Measurements from ENCODE around the gene CASP7.
A peak's percentile ranks its signal among the peaks of the same experiment; 100 is the strongest.

The CASP7 gene

DNA sequence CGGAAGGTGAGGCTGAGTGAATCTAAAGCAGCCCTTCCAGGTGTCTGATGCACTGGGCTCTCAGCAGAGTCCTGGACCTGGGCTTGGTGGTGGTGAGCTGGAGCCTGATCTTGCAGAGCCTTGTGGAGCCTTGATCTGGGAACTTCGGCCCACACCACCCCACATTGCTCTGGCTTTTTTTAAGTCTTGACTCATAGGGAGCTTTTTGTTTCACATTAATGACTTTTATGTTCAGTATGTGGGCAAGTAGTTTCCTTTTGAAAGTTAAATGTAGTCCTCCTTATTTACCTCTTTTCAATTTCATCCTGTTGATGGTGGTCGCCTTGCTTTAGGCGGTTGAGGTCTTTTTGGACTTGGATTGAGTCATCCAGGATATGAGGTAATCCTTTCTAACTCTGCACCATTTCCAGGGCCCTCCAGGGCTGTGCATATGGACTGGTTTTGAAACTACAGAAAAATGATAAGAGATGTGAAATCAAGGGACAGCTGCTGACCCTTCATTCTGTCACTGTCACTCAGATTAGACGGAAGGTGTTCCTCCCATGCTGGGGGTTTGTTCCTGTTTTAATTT lies 12.9 kb upstream of the CASP7 start:
- no peak for FAIRE-seq

DNA sequence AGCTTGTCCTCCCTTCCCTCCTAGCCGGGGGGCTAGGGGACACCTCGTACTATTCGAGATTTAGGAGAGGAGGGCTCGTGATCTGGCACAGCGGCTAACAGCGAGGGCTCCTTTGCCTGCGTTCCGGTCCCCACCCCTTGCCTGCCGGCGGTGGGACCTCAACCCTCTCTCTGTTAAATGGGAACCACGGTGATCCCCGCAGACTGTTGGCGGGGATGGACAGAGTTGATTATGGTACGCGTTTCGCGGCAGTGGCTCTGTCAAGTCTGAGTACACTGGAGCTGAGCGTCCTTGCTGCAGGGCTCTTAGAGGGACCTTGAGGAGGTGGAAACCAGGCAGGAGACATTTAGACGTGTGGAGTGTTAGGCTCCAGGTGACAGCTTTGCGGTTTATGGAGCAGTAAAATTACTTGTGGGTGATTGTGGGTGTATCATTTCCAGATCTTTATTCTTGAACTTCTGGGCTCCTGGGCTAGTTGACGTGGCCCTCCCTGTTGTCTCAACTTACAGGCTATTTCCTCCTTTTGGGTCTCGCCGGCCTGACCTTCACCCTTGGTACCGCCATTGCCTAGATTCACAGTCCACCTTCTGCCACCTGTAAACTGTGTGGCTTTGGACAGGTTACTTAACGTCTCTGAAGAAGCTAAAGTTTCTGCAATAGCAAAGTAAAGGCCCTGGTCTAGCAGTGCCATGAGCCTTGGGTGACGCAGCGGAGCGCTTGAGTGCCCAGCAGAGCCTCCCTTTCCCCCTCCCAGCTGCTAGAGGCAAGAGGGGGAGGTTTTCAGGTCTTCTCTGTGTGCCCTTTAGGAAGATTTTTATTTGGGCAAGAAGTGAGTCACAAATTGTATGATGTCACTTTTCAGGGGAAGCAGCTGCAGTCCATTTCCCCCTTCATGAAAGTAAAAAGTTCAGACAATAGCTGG lies 739 bp downstream of the CASP7 start:
- no peak for FAIRE-seq

DNA sequence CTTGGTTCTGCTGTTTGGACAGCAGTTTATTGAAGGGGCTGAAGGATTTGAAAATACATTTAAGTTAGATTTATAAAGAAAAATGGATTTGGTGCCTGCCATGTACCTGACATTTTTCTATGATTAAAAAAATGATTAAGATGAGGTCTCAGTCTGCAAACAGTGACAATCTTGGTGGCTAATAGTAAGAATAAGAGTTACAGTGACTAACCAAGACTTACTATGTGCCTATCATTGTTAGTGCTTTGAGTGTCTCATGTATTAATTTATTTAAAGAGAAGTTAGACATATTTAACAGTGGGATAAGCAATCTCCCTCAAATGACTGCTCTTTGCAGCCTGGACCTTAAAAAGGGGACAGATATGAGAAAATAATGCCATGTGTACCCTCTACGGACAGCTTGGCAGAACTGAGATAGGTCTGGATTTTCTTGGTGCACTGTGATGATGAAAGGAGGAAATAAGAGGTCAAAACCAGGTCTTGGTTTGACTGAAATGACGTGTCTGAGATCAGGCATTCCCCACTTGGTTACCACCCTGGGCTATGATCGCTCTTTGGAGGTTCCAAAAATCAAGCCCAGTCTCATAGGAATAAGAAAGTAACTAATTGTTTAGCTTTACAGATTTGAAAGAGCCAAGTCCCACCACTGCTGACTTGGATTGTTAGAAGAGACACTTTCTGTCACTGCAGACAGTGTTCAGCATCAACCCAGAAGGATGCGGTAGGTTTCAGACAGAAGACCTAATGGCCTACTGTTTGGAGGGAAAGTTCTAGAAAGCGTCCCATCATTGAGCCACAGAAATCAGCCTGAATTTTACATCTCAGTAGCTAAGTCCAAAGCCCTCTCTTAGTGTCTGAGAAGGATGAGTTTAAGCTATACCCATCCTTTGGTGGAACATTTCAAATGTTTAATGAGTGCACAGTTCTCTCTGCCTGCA lies 2.1 kb downstream of the CASP7 start:
- FAIRE-seq: no peak

DNA sequence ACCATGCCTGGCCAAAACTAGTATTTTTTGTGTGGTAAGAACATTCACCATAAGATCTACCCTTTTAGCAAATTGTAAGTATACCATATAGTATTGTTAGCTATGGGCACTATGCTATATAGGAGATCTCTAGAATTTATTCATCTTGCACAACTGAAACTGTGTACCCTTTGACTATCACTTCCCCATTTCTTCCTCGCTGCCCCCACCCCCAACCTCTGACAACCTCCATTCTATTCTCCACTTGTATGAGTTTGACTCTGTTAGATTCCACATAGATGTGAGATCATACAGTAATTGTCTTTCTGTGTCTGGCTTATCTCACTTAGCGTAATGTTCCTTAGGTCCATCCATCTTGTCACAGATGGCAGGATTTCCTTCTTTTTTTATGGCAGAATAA lies 3.6 kb downstream of the CASP7 start:
- FAIRE-seq: no peak

DNA sequence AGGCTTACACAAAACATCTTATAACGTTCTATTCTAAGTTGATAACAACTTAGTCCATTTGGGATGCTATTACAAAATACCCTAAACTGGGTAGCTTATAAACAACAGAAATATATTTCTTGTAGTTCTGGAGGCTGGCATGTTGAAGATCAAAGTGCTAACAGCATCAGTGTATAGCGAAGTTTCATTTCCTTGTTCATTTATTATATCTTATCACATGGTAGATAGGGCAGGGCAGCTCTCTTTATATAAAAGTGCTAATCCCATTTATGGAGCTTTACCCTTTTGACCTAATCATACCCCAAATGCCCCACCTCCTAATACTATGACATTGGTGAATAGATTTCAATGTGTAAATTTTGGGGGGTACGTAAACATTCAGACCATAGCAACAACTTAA lies 6.3 kb downstream of the CASP7 start:
- no peak for FAIRE-seq

DNA sequence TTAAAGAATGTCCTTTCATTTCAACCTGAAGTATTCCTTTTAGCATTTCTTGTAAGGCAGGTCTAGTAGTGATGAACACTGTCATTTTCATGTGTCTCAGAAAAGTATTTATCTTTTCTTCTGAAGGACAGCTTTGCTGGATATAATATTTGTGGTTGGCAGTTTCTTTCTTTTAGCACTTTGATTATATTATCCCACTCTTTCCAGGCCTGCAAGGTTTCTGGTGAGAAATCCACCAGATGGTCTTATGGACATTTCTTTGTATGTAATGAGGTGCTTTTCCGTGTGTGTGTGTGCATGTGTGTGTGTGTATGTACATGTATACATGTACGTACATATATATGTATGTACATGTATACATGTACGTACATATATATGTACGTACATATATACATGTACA lies 7.3 kb downstream of the CASP7 start:
- FAIRE-seq: no peak

DNA sequence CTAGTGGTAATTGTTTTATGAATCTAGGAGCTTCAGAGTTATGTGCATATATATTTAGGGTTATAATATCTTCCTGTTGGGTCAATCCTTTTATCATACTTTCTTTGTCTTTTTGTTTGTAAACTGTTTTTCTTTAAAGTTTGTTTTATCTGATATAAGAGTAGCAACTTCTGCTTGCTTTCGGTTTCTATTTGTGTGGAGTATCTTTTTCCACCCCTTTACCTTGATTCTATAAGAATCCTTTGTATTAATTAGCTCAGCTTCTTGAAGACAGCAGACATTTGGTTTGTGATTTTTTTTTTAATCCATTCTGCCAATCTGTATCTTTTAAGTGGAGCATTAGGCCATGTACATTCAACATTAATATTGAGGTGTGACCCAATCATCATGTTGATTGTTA lies 9.3 kb downstream of the CASP7 start:
- FAIRE-seq: no peak

DNA sequence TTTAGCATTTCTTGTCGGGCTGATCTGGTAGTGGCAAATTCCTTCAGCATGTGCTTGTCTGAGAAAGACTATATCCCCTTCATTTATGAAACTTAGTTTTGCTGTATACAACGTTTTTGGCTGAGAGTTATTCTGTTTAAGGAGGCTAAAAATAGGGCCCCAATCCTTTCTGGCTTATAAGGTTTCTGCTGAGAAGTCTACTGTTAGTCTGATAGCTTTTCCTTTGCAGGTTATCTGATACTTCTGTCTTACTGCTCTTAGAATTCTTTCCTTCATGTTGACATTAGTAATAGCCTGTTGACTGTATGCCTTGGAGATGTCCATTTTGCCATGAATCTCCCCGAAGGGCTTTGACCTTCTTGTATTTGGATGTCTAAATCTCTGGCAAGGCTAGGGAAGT lies 9.9 kb downstream of the CASP7 start:
- no peak for FAIRE-seq

DNA sequence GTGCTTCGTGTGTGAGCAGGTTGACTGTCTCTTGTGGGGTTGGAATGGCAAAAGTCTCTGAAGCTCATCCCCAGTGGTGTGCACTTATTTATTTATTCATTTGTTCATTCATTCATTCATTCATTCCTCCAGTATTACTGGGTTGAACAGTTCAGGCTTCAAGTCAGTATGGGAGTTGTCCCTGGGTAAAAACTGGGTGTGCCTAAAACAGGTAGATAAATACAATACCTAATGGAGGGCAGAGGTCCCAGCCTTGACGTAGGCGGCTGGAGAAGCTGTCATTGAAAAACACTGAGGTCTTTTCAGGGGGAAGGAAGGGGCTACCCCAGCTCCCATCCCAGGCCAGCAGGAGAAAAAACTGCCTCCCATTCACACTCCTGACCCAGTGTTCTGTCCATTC lies 11.0 kb downstream of the CASP7 start:
- no peak for FAIRE-seq

DNA sequence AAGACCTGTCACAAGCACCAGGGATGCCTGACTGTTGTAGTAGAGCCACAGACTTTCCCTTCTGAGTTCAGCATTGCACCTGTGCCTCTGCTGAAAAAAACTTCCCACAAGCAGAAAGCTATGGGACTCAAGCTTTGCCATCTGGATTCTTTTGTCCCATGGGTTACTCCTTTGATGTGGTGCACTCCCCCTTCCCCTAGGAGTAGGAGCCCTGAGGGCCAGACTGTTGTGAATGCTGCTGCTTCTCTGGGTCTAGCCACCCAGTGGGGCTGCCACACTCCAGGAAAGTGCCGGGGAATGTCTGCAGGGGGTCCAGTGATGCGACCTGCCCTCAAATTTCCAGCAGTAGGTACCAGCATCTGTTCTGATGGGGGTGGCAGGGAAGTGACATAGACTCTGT lies 11.7 kb downstream of the CASP7 start:
- no peak for FAIRE-seq

DNA sequence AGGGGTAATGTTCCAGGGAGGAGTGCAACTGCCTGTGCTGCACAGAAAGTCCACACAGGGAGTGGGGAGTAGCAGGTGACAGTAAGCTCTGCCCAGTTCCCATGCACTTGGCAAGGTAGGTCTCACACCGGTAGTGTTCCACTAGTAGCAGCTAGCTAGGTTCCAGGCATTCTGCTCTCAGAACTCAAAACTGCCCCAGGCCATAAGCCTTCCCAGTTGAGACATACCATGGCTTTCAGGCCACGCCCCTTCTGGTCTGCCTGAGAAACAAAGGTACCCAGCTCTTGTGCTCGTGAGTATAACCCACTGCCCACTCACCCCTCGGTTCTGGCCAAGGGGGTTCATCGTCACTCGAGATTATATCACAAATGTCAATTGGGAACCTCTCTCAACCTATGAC lies 12.6 kb downstream of the CASP7 start:
- FAIRE-seq: no peak

DNA sequence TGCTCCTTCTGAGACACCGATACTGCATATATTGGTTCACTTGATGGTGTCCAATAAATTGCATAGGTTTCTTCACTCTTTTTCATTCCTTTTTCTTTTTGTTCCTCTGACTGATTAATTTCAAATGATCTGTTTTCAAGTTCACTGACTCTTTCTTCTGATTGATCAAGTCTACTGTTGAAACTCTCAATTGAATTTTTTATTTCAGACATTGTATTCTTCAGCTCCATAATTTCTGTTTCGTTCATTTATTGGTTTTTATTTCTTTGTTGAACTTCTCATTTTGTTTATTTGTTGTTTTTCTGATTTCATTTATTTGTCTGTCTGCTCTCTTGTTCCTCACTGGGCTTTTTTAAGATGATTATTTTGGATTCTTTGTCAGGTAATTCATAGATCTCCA lies 13.6 kb downstream of the CASP7 start:
- no peak for FAIRE-seq

DNA sequence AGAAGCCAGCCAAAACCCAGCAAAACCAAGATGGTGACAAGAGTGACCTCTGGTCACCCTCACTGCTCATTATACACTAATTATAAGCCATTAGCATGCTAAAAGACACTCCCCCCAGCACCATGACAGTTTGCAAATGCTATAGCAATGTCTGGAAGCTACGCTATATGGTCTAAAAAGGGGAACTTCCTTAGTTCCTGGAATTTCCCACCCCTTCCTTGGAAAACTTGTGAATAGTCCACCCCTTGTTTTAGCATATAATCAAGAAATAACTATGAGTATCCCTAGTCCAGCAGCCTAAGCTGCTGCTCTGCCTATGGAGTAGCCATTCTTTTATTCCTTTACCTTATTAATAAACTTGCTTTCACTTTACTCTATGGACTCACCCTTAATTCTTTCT lies 16.0 kb downstream of the CASP7 start:
- FAIRE-seq: no peak

DNA sequence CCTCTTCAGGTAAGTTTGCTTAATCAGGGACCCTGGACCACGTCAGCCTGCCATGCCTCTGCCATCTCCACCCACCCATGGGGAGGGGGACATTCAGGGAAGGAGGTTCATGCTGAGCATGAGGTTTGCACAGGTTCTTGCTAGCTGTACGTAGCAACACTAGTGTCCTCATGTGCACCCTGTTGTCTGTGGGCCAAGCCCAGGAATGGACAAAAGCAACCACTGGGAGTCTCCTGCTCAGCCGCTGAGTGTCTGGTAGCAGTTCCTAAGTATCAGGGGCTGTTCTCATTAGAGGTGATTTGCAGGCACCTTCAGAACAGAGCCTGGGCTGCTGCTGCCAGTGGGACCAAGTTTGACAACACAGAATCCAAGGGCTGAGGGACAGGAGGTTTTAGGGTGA lies 17.9 kb downstream of the CASP7 start:
- no peak for FAIRE-seq

DNA sequence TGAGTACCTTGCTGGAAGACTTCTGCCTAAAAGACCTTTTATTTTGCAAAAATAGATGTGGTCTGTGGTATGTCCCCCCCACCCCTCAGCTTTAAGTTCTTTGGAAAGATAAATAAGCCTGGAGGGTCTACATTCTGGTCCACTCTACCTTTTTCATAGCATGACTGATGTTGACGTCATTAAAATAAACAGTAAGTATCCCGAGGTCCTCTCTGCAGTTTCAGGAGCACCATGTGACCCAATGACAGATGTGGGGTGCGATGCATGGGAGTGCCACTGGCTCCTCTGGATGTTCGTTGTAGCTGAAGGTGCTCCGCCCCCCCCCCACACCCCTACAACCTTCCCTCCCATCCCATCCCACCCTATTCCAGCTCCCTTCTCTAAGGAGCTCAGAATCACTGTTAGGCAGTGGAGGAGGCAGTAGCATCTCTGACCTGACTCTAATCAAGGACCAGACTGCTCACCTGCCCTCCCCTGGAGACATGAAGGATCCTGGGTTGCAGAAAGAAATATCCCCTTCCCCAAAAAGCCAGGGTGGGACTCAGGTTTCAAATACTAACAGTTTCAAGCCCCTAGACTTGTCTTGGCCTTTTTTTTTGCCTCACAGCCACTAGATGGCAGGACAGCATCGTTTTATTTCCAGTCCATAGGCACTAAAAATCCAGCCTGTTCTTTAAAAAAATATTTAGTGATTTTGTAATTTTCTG lies 25.1 kb downstream of the CASP7 start:
- peak; percentile 96 for FAIRE-seq

DNA sequence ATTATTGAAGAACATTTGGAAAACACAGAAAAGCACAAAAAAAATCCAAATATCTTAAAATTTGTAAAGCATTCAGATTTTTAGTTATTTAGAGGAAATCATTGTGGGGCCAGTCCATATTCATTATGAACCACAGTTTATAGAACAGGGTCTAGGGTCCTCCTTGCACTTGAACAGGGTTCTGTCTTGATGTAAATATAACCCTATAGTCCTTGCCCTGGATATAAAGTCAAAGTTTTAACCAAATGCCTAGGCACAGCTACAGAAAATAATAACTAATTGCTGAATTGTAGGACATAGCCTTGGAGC lies 25.6 kb downstream of the CASP7 start:
- FAIRE-seq: no peak

DNA sequence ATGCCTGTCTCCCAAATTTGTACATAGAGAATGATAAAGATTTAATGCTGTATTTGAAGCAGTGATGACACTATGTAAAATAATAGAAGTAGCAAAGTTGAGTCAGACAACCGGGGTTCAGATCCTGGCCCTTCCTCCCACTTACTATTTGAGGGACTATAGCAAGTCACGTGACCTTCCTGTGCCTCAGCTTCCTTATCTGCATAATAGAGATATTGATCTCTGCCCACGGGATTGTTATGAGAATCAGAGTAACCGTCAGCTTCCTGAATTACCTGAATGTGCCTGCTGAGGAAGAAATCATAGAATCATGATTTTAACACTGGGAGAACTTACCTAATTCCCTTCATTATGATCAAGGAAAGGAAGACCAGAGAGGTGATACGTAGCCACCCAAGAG lies 26.9 kb downstream of the CASP7 start:
- no peak for FAIRE-seq

DNA sequence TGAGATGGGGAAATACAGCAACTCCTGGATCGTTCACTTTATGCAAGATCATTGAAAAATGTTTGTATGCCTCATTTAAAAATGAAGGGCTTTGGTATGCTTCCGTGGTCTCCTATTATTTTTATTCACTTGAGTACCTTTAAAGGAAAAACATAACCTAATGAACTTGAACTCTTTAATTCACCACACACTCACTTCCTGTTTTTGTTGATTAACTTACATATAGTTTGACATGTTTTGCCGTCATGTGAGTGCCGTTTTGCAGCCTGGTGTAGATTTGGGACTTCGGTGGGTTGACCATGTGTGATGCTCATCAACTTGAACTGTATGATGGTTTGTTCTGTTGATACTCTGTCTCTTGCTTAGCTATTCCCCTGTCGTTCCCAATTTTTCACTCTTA lies 28.9 kb downstream of the CASP7 start:
- FAIRE-seq: no peak

DNA sequence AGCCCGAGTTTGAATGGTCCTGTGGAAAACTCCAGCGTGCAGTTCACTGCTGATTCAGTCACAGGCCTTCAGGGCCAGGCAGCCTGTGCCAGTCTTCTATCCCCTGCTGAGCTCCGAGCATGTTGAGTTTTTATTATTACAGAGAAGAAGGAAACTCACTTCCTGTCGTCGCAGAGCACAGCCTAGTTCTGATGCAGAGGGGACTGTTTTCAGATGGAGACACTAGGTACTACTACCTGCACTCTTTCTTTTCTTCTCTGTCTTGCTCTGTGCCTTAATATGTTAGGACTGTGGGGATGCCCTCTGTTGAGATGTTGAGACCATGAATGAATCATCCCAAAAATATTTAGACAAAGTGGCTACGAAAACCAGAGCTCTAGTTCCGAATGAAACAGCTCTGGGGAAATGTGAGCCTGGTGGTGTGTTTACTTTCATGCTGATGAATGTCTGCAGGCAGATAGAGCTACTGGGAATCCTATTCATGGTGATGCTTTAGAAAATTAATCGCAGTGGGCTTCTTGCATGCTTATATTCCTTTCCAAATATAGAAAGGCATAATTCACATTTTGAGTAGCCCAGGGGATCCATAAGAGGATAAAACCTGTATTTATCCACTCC lies 29.6 kb downstream of the CASP7 start:
- FAIRE-seq: no peak

DNA sequence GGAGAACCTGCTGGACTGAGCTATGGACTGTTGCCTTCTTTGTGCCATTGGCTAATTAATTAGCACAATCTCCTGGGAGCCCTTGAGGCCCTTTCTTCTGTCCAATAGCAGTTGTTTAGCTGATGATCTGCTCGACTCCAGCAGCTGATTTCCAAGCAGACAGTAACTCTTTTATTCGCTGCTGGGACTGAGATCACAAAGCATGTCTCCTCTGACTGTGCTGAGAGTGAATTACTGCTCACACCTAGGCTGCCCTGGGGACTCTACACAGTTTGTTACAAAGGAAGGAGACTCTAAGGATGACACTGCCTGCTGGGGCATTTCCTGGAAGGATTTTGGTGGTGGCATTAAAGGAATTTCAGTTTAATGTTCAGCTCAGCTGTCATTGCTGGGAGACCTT lies 31.4 kb downstream of the CASP7 start:
- FAIRE-seq: no peak

DNA sequence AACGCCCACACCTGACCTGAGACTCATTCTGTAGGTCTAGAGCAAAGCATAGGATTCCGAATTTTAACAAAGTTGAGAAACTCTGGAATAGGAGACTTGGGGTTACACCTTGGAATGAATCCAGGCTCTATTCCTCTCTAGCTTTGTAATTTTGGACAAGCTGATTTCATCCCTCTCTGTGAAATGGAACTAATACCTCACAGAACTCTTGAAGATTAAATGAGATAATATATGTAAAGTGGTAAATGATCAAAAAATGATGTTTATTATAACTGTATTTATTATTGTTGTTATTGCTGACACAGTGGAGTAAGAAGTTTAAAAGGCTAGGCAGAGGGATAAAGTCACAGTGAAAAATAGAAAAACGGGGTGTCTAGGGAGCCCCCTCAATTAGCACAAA lies 32.3 kb downstream of the CASP7 start:
- no peak for FAIRE-seq

DNA sequence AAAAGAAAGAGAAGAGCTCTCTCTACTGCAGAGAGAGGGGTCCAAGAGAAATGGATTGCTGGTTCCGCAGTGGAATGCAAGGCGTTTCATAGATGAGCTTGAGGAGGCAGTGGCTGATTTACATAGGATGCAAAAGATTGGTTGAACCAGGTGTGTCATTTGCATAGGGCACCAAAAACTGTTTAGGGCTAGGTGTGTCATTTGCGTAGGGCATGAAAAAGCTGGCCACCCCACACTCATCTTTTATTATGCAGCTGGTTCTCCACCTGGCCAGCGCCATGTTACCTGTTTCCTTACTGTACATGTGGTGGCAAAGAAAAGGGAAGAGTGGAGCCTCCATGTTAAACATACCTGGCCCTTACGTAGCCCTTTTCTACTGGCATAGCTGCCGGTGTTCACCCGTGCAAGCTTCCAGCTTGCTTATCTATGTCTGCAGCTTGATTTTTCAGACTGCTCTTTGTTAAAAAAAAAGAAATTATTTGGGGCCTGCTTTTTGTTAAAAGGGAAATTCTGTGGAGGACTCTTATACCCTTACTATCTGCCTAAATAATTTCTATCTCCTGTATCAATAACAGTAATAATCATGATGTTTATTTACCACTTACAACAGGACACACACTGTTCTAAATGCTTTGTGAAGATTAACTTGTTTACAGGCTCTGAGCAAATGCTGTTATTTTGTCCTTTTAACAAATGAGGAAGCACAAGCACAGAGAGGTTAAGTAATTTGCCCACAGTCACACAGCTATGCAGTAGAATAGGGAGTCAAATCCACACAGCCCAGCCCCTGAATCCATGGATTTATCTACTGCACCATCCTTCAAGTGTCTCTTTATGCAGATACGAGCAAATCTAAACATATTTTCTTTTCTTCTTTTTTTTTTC lies 33.3 kb downstream of the CASP7 start:
- no peak for FAIRE-seq
